ENCODE measurements around the gene C13orf46.

Gene C13orf46

DNA sequence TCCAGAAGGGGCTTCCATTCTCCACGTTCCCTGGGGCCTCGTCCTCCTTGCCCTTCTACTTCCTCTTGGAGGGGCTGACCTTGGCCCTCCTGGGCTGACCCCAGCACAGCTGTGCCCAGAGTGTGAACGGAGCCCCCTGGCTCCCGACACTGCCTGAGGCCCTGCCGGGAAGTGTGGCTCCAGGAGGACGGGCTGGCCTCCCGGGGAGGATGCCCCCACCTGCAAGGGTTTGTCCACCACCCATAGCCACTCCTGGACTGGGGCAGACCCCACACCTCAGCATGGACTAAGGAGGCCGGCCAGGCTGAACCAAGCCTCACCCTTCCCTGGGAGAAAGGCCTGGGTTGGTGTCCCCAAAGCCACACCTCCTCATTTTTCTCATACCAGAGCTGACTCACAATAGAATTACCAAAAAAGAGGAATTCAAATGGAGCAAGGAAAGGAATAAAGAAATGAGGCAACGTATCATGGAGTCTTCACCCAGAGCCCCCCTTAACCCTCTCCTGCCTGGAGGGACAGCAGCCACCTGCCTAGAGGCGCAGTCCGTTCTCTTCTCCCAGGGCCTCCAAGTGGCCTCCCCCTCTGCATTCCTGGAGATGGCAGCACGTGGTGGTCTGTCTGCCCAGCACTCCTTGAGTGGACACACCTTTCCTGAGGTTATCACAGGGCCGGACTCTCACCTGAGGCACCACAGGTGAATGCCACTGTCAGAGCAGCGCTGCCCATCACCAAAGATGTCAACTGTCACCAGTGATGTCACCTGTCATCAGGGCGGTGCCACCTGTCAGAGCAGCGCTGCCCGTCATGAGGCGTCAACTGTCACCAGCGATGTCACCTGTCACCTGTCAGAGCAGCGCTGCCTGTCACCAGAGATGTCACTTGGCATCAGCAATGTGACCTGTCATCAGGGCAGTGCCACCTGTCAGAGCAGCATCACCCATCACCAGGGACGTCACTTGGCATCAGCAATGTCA is 3.1 kb upstream of the C13orf46 start:
- H3K4me3 ChIP-seq (ENCODE audit: low read length), result no peak overlapping the region
- TF ChIP-seq ZNF274 (IDR thresholded peaks at IDR 0.05; ENCODE audit: low read depth, low read length), result no peak

DNA sequence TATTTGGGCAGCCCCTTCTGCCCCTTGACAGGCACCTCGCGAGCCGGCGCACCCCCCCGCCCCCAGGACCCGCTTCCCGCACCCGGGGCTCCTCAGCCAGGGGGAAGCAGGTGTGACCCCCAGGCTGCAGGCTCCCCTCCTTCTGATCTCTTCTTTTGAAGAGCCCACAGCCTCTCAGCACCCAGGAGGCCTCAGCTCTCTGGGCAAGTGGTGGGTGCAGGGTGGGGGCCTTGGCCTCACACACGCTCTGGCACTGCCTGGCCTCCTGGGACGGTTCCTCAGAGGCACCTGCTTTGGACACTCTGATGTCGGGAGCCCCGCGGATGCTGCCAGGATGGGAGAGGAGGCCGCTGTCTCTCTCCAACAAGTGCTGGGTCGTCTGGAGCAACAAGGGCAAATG is 1.5 kb upstream of the C13orf46 start:
- no peak overlapping the region for H3K4me3 ChIP-seq (ENCODE audit: low read length)
- no peak for TF ChIP-seq ZNF274 (IDR thresholded peaks at IDR 0.05; ENCODE audit: low read depth, low read length)

DNA sequence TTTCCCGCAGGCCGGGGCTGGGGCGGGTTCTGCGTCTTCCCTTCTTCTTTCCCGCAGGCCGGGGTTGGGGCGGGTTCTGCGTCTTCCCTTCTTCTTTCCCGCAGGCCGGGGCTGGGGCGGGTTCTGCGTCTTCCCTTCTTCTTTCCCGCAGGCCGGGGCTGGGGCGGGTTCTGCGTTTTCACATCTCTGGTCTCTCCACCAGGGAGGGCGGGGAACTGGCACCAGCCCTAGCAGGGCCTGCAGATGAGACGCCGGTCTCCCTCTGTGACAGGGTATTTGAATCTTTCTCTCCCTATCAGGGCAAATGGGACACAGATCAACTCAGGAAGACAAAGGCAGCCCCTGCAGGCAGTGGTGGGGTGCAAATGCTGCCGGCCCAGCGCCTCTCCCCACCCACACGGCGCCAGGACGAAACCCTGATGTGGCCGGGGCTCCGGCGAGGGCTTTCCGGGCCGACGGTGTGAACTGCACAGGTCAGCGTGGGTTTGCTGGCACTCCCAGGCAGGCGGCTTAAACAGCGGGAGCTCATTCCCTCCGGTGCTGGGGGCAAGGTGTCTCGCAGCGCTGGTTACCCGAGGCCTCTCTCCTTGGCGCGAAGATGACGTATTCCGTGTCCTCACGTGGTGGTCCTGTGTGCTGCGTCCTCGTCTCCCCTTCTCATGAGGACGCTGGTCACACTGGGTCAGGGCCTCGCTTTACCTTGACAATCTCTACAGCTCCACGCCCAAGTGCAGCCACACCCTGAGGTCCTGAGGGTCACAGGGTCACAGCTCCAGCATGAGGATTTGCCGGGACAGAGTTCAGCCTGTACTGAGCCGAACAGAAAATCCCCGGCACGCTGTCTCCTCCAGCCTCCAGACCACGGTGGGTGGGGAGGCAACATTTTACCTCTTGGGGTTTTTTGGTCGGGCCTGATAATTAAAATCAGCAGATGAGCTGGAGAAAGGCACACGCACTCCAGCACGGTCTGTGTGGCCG is 717 bp upstream of the C13orf46 start:
- no peak for TF ChIP-seq ZNF274 (IDR thresholded peaks at IDR 0.05; ENCODE audit: low read depth, low read length)
- no peak overlapping the region for H3K4me3 ChIP-seq (ENCODE audit: low read length)

DNA sequence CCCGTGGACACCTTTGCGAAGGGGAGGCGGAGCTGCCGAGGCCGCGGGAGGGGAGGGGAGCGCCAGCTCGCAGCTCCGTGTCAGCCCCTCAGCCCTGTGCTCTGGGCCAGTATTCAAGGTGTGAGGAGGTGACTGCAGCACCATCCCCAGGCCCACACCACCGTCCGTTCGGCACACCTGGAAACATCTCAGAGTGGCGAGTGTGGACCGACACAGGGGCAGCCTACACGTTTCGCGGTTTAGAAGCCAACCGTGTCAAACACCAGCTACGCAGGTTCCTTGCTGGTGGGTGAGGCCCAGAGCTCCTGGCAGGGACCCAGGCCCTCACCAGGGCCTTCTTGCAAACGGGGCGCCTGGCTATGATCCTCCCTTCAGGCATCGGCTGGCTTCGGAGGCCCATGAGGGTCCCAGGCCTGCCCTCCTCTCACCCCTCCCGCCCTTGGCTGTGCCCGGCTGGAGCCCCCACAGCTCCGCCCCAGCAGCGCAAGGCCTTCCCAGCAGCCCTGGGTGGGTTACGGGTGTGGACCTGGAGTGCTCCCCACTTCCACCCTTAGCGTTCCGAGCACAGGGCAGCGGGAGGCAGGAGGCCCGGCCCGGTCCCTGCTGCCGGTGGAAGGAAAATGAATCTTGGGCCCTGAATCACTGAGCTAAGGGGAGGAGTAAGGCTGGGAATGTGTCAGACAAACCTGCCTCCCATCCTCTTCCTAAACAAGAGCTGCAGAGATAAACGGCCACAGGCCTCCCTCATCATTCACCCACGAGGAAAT is 1.2 kb downstream of the C13orf46 start:
- H3K4me3 ChIP-seq (ENCODE audit: low read length), result no peak overlapping the region
- no peak for TF ChIP-seq ZNF274 (IDR thresholded peaks at IDR 0.05; ENCODE audit: low read depth, low read length)

DNA sequence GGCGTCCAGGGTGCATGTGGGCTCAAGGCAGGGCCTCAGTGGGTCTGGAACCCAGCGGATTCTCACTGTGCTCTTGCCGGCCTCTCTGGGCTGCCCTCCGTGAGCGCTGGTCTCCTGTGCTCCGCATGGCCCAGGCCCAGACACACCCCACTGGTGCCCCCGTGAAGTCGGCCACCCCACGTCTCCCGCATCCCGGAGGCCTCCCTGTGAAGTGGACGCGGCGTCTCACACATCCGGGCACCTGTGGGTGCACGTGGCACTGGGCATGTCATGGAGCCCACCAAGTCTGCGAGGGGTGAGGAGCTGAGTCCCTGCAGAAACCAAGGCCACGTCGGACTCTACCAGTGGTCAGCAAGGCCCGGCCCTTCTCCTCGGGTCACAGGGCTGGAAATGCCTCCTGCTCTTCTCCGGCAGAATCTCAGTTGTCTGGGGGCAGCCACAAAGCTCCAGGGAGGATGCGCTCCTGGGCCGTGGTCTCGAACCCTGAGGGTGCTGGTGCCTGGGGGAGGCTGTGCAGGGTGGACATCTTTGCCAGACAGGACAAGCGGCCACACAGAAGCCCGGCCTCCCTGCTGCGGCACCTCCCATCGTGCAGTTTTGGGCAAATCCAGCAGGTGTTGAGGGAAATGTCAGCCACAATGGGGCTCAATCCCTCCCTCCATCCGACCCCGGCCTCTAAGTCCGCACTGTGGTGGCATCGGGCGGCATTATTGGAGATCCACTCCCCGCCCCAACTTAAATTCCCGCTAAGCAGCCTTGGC is 2.2 kb downstream of the C13orf46 start:
- H3K4me3 ChIP-seq (ENCODE audit: low read length), result no peak overlapping the region
- TF ChIP-seq ZNF274 (IDR thresholded peaks at IDR 0.05; ENCODE audit: low read depth, low read length), result no peak

DNA sequence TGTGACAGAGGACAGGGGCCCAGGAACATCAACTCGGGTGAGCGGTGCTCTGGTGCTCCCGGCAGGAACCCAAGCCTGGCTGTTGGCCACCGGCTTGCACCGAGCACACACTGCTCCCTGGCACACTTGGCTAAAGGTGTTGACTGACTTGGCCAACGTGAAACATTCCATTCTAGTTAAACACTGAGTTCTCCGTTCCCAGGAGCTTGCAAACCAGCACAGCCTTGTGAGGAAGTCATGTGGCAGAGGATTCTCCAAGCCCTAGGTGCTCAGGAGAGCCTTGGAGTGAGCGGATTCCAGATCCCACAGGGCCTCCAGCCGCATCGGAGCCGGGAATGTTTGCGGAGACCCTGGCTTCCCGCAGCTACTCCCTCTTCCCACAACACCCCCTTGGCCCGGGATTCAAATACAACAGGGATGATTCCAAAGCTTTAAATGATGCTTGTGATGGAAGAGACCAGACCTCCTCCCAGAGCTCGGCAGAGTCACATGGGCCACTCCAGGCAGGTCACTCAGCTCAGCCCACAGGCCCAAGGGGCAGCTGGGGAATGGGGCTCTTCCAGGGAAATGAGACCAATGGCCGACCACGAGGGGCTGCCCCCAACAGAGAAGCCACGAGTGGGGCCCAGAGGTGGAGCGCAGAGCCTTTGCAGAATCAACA is 2.9 kb downstream of the C13orf46 start:
- no peak overlapping the region for H3K4me3 ChIP-seq (ENCODE audit: low read length)
- no peak for TF ChIP-seq ZNF274 (IDR thresholded peaks at IDR 0.05; ENCODE audit: low read depth, low read length)

DNA sequence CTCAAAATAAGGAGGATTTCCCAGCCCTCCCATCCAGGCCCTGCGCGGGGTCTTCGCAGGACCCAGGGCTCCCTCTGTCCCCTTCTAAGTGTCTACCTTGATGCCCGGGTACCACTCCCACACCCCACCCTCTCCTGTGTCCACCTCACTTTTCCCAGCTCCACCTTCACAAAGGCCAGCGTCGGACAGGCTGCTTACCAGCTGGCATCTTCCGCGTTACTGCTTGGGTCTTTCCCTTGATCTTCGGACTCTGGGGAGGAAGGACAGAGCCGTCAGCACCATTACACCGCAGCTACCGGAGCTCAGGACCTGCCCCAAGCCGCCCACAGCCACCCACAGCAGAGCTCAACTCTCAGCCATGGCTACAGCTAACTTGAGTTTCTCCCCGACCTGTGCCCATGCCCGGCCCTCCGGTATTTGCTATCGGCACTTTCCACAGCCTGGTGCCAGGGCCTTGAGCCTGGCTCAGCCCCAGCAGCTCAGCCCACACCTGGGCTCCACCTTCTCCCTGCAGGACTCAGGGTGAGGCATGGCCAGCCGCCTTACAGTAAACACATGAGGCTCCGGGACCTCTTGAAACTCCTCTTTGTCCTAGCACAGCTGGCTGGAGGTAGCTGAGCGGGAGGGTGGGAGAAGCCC is 3.8 kb downstream of the C13orf46 start:
- H3K4me3 ChIP-seq (ENCODE audit: low read length), result no peak overlapping the region
- no peak for TF ChIP-seq ZNF274 (IDR thresholded peaks at IDR 0.05; ENCODE audit: low read depth, low read length)

DNA sequence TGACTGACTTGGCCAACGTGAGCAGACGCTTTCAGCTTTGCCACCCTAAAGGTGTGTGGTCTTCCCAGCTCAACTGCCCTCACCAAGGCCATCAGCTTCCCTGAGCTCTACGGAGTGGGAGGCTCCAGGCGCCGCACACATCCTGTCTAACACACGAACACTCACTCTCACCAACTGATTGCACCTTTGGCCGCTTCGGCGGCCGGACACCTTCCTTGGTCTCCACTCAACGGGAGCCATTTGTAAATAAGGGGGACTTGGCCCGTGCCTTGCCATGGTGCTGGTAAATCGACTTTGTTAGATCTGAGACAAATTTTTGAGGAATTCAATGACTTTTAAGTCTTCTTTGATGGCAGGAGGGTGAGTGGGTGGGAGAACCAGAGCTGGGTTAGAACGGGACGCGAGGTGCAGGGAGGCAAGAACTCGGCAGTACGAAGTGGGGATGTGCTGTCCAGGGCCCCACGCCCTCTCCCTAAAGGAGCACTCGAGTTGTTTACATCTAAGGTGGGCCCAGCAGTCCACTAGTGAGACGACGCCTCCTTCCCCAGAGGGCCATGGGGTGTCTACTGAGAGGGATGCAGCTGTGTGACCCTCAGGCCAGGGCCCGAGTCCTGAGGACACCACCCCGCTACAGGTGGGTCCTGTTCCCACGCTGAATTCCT is 4.4 kb downstream of the C13orf46 start:
- no peak for TF ChIP-seq ZNF274 (IDR thresholded peaks at IDR 0.05; ENCODE audit: low read depth, low read length)
- no peak overlapping the region for H3K4me3 ChIP-seq (ENCODE audit: low read length)

DNA sequence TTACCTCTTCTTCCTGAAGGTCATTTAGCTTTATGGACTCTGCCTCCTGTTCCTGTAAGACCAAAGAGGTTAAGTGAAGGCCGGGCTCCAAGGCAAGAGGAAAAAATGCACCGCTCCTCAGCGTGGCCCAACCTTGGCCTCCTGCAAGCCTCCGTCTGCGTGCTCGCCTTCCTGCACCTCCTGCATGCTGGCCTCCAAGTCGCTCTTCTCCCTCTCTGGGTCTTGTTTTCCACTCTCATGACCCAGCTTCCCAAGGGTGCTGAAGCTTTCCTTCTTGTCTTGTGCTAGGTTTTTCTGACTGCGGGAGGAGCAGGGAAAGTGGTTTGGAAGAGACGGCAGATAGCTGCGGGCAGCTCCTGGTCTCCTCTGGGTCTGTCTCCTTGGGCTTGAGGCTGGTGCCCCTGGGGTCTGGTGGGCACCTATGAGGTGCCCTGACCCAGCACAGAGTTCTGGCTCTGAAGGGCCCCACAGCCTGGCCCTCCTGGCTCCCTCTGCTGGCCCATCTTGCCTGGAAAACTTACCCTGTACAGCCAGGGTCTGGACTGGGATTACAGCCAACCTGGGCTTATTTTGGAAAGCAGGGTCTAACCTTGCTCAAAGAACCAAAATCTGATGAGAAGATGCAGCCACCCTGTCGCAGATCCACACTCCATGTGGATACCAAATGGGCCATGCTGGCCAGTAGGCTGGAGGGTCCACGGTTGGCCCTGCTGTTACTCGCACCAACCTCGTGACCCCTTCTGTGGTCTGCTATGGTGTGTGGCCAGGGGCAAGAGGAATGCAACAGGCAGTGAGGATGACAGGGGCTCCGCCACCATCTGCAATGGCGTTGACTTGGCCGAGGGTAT is 5.2 kb downstream of the C13orf46 start:
- no peak for TF ChIP-seq ZNF274 (IDR thresholded peaks at IDR 0.05; ENCODE audit: low read depth, low read length)
- H3K4me3 ChIP-seq (ENCODE audit: low read length), result no peak overlapping the region

DNA sequence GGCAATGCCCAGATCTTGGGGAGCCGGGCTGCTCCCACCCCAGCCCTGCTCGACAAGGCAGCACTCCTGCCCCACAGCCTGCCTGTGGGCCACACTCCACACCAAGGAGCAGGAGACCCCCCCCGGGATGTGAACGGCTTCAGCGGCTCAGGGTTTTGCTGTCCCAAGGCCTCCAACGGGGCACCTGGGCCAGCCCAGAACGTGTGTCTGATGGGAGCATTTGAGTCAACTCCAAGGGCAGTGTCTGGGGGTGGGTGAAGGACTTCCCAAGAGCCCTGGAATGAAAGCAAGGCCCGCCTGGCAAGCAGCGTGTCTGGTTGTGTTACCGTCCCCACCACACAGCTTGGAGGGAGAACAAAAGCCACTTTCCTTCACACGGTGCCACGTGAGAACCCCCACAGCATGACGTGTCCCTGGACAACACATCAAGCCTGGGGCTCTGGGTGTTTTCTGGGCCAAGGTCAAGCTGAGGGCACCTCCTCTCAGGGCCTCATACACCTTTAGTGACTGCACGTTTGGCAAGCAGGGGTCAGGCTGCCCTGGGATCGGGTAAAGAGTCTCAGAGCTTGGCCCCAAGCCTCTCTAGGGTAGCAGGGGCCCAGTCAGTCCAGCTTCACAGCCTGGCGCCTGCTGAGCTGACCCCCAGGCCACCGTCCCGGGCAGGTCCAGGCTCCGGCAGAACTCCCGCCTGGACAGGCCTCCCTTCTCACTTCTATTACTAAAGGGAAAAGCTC is 6.0 kb downstream of the C13orf46 start:
- H3K4me3 ChIP-seq (ENCODE audit: low read length), result no peak overlapping the region
- no peak for TF ChIP-seq ZNF274 (IDR thresholded peaks at IDR 0.05; ENCODE audit: low read depth, low read length)

All from GM08714 (cell line).